GM18858 (cell line): Measurements from ENCODE around the gene ARHGAP24.
A peak's percentile ranks its signal among the peaks of the same experiment; 100 is the strongest.
"Not testable (repeated sequence)": the region's sequence is repeated elsewhere in the genome, so short reads cannot be mapped to it uniquely, and the experiment has no call there.

ENCODE experiments used
- ATAC-seq: cut with Tn5 transposase; IDR thresholded peaks from one replicate; pipeline ENCODE4 v1.9.1; 2021; ENCODE audit not compliant: unreplicated experiment

The ARHGAP24 gene

GRCh38 chr4:85482010-85482738 is 7.2 kb downstream of the ARHGAP24 start:
- ATAC-seq, result peak; percentile 42

- no peak for ATAC-seq
Observed at GRCh38 chr4:85486425-85487086, 11.6 kb downstream of the ARHGAP24 start.

GRCh38 chr4:85488416-85488815 is 13.5 kb downstream of the ARHGAP24 start:
- no peak for ATAC-seq

- no peak for ATAC-seq
Observed at GRCh38 chr4:85489273-85489981, 14.5 kb downstream of the ARHGAP24 start.

- ATAC-seq, result peak; percentile 74
Observed at GRCh38 chr4:85491527-85491926, 16.6 kb downstream of the ARHGAP24 start.

- ATAC-seq, result no peak
Observed at GRCh38 chr4:85492336-85492735, 17.4 kb downstream of the ARHGAP24 start.

GRCh38 chr4:85495621-85496020 is 20.7 kb downstream of the ARHGAP24 start:
- no peak for ATAC-seq

GRCh38 chr4:85496126-85496849 is 21.3 kb downstream of the ARHGAP24 start:
- ATAC-seq, result no peak

GRCh38 chr4:85496933-85497332 is 22.0 kb downstream of the ARHGAP24 start:
- no peak for ATAC-seq

GRCh38 chr4:85498068-85498733 is 23.3 kb downstream of the ARHGAP24 start:
- ATAC-seq, result peak; percentile 97

- ATAC-seq, result no peak
Observed at GRCh38 chr4:85499573-85499972, 24.6 kb downstream of the ARHGAP24 start.

- no peak for ATAC-seq
Observed at GRCh38 chr4:85500110-85500867, 25.3 kb downstream of the ARHGAP24 start.

- ATAC-seq, result not testable (repeated sequence)
Observed at GRCh38 chr4:85501145-85501544, 26.2 kb downstream of the ARHGAP24 start.

- no peak for ATAC-seq
Observed at GRCh38 chr4:85508654-85509053, 33.7 kb downstream of the ARHGAP24 start.

GRCh38 chr4:85509882-85510631 is 35.1 kb downstream of the ARHGAP24 start:
- ATAC-seq, result no peak

- no peak for ATAC-seq
Observed at GRCh38 chr4:85510632-85510984, 35.7 kb downstream of the ARHGAP24 start.

GRCh38 chr4:85512446-85513205 is 37.7 kb downstream of the ARHGAP24 start:
- ATAC-seq, result no peak

- ATAC-seq, result no peak
Observed at GRCh38 chr4:85514117-85514516, 39.2 kb downstream of the ARHGAP24 start.

GRCh38 chr4:85514783-85515182 is 39.8 kb downstream of the ARHGAP24 start:
- no peak for ATAC-seq
